ENCODE data around the gene GASK1A.
"Not testable (repeated sequence)": the region's sequence is repeated elsewhere in the genome, so short reads cannot be mapped to it uniquely, and the experiment has no call there.

GASK1A gene

GRCh38 chr3:43031889-43032545 lies 52.9 kb downstream of the GASK1A start:
- DNase-seq (ENCODE audit: low read depth) = no peak

DNA sequence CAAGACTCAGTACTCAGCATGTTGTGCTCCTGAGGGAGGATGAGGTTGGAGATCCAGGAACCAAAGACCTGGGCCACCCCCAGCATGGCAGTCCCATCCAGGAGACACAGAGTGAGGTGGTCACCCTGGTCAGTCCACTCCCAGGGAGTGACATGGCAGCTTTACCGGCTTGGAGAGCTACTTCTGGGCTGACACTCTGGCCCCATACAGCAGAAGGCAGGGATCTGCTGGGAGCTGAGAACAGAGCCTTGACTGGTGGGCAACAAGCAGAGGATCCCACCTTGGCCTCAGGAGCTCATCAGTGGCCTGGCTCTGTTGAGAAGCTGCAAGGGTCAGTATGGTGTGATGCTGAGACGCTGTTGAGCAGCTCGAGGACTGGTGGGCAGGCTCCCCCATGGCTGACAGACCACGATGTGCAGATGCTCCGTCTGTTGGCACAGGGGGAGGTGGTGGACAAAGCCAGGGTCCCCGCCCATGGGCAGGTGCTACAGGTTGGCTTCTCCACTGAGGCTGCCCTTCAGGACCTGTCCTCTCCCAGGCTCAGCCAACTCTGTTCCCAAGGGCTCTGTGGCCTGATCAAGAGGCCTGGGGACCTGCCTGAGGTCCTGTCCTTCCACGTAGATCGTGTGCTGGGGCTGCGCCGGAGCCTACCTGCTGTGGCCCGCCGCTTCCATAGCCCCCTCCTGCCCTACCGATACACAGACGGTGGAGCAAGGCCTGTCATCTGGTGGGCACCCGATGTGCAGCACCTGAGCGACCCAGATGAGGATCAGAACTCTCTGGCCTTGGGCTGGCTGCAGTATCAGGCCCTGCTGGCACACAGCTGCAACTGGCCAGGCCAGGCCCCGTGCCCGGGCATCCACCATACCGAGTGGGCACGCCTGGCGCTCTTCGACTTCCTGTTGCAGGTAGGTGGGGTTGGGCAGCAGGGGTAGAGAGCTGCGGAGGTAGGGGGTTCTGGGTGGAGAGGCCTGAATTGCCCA lies 53.8 kb downstream of the GASK1A start:
- DNase-seq (ENCODE audit: low read depth) = no peak

DNA sequence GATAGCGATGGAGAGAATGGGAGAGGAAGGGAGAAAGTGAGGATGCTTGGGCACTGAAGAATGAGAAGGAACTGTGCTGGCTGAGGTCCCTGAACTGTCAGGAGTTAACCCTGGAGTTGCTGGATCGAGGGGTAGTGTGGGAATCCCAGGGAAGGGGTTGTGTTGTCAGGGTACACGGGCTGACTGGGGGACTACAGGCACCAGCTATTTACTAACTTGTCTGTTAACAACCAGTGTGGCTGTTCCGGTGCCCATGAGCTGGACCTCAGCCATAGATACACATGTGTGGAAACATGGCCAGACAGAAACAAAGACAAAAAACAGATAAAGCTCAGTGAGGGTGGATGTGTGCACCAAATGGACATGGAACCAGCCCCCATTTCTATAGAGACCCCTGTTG lies 55.1 kb downstream of the GASK1A start:
- no peak for DNase-seq (ENCODE audit: low read depth)

GRCh38 chr3:43034911-43035310 lies 55.8 kb downstream of the GASK1A start:
- DNase-seq (ENCODE audit: low read depth) = no peak

DNA sequence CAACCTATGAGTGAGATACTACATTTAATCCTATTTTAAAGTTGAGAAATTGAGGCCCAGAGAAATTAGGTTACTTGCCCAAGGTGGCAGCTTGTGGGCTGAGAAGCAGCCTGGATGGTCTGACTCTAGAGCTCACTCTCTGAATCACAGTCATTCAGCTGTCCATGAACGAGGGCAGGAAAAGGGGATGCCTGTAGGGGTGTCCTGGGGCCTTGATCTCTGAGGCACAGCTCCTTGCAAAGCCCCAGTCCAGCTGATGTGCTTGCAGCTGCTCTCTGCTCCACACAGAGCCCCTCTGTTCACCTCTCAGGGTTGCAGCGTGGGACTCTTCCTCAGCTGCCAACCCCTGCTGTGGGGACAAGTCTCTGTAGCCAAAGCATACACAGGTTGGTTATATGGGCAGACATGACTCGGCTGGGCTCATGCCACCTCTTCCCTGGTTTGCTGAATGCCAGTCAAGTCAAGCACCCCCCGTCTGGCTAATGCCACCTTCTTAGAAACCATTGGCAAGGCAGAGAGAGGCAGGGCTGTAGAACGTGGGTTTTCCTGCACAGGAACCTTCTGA lies 56.8 kb downstream of the GASK1A start:
- DNase-seq (ENCODE audit: low read depth) = no peak

- DNase-seq (ENCODE audit: low read depth) = no peak
Observed at GRCh38 chr3:43036621-43037423, 57.7 kb downstream of the GASK1A start.

- DNase-seq (ENCODE audit: low read depth) = no peak
Observed at GRCh38 chr3:43038010-43038409, 58.9 kb downstream of the GASK1A start.

GRCh38 chr3:43041517-43041916 lies 62.4 kb downstream of the GASK1A start:
- DNase-seq (ENCODE audit: low read depth) = no peak

DNA sequence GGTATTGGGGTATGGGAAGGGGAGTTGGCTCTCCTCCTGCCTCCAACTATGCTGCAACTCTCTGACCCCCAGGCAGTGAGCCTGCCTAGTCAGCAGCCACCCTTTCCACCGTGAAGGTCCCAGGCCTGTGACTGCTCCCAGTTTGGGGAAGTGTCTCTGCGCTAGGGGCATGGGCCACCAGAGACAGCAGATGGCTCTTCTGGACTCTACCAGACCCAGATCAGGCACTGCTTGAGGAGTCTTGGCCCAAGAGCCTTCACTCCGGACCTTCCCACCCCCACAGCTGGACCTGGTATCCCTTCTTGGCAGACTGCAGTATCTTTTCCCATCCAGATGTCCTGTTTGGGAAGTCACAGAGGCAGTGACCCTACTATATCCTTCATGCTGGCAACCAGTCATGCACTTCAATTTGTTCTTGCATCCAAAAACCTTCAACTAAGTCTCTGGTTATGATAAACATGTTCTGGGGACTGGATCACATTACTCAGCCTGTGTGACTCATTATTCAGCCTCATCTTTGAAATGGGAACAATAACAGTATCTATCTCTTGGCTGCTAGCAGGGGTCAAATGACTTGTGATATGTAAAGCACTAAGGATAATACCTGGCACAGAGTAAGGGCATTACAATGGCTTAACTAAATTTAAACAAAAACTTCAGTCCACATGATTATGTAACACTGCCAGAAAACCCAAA lies 64.1 kb downstream of the GASK1A start:
- no peak for DNase-seq (ENCODE audit: low read depth)

DNA sequence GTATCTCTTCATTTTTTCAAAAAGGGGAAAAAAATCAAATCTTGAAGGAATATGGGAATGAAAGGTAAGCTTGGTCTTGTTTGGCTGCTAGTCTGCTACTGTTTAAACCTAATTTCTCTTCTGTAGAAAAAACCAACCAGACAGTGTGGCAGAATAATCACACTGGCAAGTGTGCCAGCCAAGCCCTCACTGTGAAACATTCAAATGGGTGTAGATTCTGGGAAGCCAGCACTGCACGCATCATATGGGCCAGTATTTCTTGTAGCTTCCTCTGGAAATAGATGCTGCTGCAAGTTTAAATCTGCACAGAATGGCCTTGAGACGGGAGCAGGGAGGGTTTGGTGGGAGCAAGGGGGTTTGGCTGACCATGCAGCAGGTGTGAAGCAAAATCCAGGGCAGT lies 64.7 kb downstream of the GASK1A start:
- DNase-seq (ENCODE audit: low read depth) = no peak

- DNase-seq (ENCODE audit: low read depth) = not testable (repeated sequence)
Observed at GRCh38 chr3:43045079-43045478, 66.0 kb downstream of the GASK1A start.

- no peak for DNase-seq (ENCODE audit: low read depth)
Observed at GRCh38 chr3:43046583-43046982, 67.5 kb downstream of the GASK1A start.

GRCh38 chr3:43048470-43048869 lies 69.4 kb downstream of the GASK1A start:
- DNase-seq (ENCODE audit: low read depth) = no peak

GRCh38 chr3:43053291-43053690 lies 74.2 kb downstream of the GASK1A start:
- DNase-seq (ENCODE audit: low read depth) = no peak

DNA sequence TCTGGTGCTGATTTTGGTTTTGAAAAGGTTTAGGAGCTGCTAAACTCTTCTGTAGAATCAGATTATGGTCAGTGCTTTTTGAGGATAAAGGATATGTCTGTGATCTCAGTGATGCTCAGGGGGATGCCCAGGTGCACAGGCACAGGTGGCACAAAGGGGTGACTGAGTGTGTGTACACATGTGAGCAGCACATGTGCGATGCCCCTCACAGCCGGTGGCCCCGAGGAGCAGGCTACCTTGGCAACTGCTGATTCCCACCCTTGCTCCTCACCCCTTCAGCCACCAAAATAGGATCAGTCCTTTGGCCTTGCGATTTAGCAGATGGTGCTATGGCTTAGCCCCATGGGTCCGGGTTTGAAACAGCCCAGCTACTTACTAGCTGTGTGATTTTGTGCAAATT lies 75.6 kb downstream of the GASK1A start:
- no peak for DNase-seq (ENCODE audit: low read depth)

DNA sequence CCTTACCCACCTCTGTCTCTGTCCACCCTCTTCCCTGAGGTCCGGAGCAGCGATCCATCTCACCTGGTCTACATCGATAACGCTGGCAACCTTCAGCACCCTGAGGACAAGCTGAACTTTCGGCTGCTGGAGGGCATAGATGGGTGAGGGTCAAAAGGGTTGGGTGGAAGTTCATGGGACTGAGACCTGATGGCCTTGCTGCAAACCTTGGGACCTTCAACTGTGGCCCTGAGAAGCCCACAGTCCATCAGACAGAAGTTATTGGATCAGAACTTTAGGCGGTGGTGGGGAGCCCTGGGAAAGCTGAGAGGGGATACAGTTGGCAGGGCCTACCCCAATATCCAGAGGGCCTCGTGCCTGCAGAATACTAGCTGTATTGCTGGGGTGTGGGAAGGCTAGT lies 76.3 kb downstream of the GASK1A start:
- no peak for DNase-seq (ENCODE audit: low read depth)

DNA sequence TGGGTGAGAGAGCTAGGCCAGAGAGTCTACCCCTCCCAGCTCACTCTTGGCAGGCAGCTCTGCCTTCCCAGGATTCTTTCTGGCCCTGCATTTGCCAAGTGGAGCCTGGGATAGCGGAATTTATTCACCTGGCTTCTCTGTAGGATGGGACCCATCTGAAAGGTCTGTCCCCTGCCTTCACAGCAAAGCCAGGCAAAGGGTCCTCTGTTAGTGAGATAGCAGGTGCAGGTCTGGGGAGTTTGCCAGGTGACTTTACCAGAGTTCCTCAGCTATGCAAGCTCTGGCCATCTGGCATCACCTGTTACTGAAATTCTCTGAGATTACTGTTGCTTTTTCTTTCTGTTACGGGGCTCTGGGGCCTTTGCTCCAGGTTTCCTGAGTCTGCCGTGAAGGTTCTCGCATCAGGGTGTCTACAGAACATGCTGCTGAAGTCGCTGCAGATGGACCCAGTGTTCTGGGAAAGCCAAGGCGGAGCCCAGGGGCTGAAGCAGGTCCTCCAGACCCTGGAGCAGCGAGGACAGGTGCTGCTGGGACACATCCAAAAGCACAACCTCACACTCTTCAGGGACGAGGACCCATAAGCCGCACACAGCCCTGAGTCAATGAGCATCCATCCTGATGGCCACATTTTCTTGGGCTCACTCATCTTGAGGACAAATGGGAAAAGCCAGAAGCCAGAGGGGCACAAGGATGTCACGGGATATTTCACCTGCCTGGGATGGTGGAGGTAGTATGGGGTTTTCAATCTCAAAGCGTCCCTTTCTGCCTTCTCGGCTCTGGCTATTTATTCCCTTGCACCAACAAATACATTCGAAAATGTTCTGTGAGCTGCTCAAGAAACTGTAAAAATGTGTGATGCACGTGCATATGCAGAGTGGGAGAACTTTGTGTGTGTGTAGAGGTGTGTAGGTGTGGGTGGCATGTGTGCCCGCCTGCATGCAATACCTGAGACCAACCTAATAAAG lies 77.0 kb downstream of the GASK1A start:
- no peak for DNase-seq (ENCODE audit: low read depth)

DNA sequence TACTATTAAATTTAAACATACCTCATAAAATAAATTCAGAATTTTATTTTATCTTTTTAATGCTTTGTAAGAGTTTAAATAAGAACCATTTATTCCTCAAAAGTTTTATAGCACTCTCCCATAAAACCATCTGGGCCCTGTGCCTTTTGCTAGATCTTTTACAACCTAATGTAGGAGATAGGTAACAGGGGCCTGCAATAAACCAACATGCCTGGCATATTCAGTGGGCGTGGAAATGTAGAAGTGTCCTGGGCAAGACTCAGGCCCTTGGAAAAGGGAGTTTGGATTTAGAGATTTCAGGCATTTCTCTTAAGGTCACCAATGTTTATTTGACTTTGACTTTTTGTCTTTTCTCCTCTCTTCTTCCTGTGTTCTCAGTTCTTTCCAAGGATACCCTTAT lies 80.3 kb downstream of the GASK1A start:
- DNase-seq (ENCODE audit: low read depth) = no peak

DNA sequence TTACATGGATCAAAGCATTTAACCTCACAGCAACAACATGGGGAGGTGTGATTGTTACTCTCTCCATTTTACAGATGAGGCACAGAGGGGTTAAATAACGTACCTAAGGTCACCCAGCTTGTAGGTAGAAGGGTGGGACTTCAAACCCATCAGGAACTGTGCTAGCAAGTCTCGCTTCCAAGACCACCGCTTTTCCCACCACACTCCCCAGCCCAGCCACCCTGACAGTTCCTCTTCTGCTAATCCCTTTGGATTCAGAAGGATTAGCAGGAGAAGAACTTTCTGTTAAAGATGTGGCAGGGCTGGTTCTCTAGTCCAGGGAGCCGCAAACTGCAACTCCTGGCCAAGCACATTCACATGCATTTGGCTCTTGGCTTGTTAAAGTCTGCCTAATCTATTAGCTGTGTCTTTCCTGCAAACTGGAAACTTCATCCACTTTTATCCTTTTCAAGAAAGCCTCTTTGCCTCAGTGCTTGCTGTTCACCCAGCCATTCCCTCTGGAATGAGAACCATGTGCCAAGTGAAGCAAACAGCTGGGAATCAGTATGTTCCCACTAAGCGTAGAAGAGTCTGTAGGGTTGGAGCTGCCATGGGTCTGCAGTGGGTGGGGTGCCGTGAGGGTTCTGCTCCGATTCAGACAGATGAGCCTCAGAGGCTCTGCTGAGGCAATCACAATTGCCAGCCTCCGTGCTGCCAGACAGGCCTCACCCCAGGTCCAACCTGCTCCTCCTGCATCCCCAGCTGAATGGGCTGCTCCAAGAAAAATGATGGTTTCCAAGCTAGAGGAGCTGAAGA lies 82.2 kb downstream of the GASK1A start:
- no peak for DNase-seq (ENCODE audit: low read depth)

Measured in T-helper 22 cell (primary cell).